GM19239 (cell line): ENCODE data around the gene EZH1.
"Not testable (repeated sequence)": the region's sequence is repeated elsewhere in the genome, so short reads cannot be mapped to it uniquely, and the experiment has no call there.

Source experiments
- DNase-seq: peaks from one replicate; pipeline ENCODE4 v3.0.0; 2011; ENCODE audit warnings: low spot score; ENCODE audit not compliant: insufficient read length
- FAIRE-seq: peaks from 2 replicates; lab custom pipeline; 2011; peaks lifted over from hg19 to GRCh38; lab: Jason Lieb, UNC

The EZH1 gene

DNA sequence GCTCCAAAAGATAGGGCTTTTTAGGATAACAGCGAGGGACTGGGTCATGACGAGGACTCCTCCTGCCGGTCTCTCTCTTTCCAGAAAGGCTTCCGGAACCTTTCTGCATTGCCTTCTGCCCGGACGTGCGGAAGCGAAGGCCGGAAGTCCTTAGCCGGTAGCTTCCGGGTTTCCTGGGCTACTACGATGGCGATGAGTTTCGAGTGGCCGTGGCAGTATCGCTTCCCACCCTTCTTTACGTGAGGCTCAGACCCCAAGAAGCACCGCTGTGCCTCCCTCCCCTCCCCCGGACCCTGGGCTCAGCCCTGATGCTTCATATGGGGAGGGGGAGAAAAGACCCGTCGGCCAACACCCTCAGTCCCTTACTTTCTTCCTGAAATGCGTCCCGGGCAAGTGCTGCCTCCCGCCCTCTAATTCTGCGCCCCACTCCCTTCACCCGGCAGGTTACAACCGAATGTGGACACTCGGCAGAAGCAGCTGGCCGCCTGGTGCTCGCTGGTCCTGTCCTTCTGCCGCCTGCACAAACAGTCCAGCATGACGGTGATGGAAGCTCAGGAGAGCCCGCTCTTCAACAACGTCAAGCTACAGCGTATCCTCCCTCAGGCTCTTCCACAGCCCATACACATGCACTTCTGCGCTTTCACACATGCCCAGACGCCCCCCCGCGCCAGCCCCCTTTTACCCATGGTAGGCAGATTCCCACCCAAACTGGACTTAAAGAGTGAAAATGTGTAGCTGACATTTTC is 28.6 kb upstream of the EZH1 start, which contains the start of gene VPS25:
TSS of gene VPS25 (plus strand) at position 160 of the 746 bp plus-strand sequence. CDS start at position 187, 27 bp downstream.
- peak; percentile 85 for DNase-seq
- FAIRE-seq = peak; percentile 93

DNA sequence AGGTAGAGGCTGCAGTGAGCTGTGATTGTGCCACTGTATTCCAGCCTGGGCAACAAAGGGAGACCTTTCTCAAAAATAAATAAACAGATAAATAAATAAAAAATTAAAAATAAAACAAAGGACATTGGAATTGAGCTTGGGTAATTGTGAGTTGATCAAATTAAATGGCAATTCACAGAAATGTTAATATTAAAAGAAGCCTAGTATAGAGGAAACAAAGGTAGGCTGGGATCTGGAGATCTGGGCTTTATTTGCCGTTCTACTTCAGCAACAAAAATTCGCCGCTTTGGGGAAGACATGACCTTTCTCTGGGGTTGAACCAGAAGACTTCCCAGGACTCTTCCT is 28.1 kb upstream of the EZH1 start:
- FAIRE-seq (no peak), DNase-seq (no peak)

DNA sequence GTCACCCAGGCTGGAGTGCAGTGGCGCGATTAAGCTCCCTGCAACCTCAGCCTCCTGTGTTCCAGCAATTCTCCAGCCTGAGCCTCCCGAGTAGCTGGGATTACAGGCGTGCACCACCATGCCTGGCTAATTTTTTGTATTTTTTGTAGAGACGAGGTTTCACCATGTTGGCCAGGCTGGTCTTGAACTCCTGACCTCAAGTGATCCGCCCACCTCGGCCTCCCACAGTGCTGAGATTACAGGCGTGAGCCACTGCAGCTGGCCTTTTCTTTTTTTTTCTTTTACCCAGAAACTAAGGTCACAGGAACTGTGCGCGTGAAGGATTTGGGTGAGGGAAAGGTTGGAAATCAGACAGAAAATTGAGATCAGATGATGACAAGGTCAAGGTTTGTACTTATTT is 25.1 kb upstream of the EZH1 start:
- not testable (repeated sequence) for DNase-seq, FAIRE-seq

DNA sequence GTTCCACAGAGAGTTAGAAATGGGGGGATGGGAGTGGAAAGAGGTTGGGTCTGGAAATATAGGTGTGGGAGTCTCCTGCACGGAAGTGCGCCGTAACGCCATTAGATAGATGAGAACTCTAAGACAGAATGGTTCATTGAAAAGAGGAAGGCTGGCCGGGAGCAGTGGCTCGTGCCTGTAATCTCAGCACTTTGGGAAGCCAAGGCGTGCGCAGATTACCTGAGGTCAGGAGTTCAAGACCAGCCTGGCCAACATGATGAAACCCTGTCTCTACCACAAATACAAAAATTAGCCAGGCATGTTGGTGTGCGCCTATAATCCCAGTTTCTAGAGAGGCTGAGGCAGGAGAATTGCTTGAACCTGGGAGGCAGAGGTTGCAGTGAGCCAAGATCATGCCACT is 23.2 kb upstream of the EZH1 start:
- not testable (repeated sequence) for FAIRE-seq

DNA sequence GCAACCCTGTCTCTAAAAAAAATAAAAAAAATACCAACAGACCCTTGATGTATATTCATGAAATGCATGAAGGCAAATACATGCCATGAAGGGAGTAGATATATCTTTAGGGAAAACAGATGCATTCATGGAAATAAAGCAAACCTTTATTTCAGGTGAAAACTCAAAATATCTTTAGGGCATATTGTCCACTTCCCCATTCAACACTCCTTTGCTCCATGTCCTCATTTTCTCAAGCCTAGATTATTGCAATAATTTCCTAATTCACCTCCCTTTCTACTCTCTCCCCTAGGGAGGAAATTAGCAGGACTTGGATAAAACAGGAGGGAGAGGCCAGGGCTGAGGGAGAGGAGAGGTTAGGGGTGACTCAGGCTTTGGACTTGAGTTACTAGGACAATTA is 22.7 kb upstream of the EZH1 start:
- DNase-seq = no peak
- no peak for FAIRE-seq

More for the DNA sequence above, 23.2 kb upstream of the EZH1 start:
- not testable (repeated sequence) for DNase-seq

DNA sequence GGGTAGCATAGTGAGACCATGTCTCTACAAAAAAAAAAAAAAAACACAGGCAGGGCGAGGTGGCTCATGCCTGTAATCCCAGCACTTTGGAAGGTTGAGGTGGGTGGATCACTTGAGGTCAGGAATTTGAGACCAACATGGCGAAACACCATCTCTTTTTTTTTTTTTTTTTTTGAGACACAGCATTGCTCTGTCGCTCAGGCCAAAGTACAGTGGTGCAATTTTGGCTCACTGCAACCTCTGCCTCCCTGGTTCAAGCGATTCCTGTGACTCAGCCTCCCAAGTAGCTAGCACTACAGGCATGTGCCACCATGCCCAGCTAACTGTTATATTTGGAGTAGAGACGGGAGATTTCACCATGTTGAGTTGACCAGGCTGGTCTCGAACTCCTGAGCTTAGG is 21.3 kb upstream of the EZH1 start:
- DNase-seq (no peak), FAIRE-seq (no peak)

DNA sequence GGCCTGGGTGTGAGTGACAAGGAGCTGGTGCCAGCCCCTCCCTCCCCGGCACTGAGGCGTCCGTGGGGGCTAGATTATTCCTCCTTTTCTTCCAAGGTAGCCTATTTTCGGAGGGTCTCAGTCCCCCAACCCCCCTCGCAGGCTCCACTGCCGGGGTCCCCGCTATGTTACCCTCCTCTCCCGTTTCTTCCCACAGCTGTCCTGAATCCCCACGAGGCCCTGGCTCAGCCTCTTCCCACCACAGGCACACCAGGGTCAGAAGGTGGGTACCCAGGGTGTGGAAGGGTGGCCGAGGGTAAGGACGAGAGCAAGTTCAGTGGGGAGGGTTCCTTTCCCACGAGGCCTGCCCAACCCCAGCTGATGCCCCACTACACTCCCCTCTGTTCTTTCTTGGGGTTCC is 16.8 kb upstream of the EZH1 start:
- DNase-seq (no peak), FAIRE-seq (no peak)

DNA sequence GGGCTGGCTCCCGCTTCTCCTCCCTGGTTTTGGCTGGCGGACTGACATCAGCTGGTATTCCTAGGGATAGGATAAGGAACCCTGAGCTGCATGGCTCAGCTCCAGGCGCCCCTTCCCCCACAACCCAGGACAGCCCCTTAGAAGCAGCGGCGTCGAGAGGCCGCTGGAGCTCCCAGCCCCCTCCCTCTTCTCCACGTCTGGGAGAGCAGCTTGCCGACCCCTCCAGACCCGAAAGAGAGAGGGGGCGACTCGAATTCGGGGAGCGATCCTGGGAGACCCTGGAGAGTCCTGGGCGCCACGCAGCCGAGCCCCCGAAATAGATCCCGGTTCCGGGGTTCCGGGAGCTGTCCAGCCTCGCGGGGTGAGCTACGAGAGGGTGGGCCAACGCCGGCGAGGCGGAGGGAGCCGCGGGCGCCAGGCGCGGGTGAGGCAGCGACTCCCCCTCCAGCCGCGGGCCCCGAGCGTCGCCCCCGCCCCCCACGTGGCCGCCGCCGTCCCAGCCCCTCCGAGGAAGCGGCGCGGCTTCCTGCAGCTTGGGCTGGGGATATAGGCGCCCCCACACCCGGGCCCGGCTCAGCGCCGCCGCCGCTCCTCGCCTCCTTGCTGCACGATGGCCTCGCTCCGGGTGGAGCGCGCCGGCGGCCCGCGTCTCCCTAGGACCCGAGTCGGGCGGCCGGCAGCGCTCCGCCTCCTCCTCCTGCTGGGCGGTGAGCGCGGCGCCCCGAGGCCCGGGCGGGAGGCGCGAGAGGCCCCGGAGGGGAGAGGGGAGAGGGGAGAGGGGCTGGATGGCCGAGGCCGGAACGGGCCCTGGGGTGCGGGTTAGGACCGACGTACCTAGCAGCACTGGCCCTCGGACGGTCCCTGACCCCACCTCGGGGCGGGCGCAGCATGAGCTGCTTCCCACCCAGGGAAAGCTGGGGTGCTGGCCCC is 16.1 kb upstream of the EZH1 start, which contains the start of gene RAMP2:
TSS of gene RAMP2 (plus strand) at position 576 of the 930 bp plus-strand sequence. CDS start at position 611, 35 bp downstream.
- DNase-seq = no peak
- no peak for FAIRE-seq

DNA sequence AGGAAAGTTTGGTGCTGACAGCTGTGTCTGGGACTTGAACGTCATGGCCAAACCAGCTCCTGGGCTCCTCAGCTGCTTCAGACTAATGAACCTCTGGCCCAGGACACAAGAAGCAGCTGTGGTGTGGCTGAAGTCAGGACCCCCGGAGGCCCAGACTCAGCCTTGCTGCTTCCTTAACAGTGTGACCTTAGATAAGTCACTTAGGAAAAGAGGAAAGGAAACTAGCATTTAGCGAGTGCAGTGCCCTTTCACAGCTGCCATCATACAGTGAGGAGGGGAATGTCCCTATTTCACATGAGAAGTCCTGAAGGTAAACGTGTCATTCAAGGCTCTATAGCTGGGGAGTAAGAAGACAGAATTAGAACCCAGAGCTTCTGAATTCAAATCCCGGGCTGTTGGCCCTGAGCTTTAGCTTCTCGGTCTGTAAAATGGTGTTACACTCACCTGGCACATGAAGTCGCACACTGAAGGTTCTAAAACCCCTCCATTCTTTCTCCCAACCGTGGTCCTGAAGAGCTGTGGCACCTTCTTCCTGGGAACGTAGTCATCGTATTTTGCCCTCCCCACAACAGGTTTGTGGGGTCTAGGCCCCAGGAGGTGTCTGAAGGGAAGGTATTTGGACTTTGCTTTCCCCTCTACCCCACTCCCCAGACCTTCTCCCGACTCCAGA is 15.3 kb upstream of the EZH1 start:
- peak; percentile 88 for FAIRE-seq
- DNase-seq = no peak

DNA sequence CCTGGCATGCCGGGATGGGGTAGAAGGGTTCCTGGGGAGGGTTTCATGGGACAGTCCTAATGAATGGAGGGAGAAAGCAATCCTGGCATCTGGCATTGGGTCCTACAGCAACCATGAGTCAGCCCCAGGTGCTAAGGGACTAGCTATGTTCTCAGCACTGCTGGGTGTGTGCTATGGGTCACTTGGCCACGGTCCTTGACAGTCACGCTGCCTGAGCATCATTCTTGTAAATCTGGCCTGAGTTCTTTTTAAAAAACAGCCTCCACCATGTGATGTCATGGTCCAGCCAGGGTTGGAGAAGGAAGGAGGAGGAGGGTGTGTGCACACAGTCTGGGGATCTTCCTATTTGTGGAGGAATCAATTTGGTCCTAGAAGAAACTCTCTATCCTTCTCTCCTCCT is 9.9 kb upstream of the EZH1 start:
- FAIRE-seq (no peak), DNase-seq (no peak)

DNA sequence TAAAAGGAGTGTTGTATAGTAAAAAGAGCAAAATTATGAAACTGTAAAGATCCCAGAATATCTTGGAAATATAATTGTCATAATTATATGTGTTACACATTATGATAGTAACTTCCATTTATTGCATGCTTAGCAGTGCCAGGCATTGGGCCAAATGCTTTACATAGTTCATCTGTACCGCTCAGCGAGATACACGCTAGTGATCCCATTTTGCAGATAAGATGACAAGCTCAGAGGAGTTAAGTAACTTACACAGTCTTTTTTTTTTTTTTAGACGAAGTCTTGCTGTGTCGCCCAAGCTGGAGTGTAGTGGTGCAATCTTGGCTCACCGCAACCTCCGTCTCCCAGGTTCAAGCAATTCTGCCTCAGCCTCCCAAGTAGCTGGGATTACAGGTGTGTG is 6.8 kb upstream of the EZH1 start:
- FAIRE-seq (no peak), DNase-seq (no peak)

DNA sequence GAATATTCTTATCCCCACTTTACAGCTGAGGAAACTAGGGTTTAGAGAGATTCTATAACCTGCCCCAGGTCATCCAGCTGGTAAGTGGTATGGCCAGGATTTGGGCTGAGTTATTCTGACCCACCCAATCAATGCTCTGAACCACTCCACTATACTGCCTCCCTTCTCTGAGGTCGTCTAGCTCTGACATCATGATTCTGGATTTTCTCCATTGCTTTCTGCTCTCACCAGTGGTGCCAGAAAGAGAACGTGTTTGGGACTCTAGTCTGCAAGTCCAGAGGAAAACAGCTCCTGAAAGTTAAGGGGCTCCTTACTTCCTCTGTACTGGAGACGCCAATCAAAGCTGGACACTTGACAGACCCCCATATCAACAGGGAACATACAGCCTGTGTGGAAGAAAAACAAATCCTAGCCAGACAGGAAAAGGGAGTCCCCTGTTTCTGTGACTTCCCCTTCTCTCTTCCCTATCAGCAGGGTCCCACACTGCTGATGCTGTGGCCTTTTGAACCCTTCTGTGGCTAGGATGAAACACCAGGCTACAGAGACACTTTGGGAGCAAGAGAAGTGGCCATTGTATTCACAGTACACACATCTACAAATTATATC is 6.0 kb upstream of the EZH1 start:
- no peak for FAIRE-seq
- DNase-seq = no peak

DNA sequence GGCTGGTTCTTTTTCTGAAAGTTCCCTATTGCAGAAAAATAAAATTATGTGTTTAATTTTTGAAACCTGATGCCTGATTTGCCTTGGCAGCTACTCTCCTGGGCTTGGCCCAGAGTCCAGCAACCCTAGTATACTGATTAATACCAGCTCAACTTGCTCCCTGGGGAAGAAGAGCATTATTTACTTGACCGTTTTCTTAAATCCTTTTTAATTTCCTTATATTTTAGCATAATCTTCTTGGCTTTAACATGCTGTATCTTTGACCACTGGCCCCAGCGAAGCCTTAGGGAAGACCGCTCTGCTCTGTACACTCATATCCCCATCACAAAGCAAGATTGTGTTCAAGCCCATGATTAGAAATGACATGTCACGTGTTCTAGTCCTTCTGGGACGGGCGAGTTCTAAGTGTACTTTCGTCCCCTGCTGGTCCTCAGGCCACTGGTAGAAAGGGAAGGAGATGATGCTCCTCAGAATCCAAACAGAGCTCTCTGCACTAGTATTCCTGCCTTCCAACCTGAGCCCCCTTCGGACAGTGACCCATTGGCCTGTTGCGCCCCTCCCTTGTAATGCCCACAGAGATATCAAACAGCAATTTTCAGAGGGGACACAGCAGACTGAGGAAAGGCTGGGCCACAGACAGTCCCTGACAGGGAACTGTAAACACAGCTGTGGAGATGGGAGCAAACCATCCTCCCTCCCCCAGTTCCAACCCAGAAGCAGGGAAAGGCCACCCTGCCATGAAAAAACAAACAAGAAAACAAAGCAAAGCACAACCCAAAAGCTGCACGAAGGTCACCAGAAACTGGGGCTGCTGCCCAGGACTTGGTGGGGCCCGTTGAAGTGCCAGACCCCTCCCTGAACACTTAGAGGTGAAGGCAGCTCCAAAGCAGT is 4.3 kb upstream of the EZH1 start:
- DNase-seq (no peak), FAIRE-seq (no peak)

DNA sequence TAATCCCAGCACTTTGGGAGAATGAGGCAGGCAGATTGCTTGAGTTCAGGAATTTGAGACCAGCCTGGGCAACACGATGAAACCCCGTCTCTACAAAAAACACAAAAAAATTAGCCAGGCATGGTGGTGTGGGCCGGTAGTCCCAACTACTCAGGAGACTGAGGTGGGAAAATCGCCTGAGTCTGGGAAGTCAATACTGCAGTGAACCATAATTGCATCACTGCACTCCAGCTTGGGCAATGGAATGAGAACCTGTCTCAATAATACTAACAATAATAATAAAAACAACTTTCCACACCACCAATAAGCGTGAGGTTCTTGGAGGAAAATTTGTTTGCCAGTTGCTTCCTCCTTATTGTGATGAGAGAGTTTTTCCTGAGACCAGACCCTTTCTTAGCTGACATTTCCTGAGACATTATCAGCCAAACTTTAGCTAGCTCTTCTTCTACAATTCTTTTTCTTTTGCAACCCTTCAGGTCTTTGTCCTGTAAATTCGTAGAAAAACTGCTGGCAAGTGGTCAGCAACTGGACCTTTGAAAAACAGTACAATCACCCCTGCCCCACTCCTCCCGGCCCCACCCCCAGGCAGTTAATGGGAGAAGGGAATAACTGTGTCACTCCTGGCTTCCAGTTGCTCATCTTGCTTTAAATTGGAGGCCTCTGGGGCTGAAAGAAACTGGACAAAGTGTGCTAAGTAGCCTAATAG is 3.5 kb upstream of the EZH1 start:
- DNase-seq = no peak
- FAIRE-seq = no peak

DNA sequence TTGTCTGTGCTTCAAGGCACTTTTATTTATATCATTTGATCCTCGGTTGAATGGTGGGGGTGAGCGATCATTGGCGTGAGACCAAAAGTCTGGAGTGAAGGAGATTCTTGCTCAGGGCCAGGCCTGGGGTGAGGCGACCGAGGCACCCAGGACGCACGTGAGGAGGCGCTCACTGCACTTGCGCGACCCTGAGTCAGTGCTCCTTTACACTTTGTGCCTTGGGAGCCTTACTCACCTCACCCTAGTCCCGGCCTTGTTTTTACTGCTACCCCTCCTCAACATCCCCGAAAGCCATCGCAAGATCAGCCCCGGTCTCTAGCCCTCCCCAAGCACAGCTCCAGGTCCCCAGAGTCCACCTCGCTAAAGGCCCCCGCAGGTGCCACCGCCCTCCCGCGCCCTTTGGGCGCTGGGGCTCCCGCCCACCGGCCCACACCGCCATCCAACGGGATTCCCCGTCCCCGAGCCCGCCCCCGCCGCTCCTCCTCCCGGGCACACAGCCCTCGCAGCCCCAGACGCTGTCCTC is 496 bp downstream of the EZH1 start:
- DNase-seq = peak; percentile 45
- FAIRE-seq = no peak

DNA sequence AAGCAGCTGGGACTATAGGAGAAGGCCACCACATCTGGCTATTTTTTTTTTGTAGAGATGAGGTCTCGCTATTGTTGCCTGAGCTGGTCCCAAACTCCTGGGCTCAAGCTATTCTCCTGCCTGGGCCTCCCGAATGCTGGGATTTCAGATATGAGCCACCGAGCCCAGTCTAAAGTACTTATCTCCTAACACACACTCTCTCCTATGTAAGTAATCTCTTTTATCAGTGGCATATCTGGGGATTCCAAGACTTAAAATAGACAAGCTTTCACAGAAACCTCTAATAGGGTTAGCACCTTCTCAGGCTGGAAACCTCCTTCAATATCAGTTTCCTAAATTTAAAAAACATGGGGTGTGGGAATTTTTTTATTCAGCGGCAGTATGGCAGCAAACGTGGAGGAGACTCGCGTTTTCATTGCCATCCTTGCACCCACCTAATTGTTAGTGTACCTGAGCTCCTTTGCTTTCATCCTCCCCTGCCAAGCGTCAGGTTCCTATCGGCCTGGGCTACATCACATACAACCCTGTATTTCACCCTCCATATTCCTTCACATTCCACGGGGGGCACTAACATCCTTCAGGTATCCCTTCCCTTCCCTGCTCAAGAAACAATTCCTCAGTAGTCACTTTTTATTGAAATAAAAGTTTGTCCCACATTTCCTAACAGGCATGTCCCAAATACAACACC is 1.1 kb downstream of the EZH1 start:
- DNase-seq (no peak), FAIRE-seq (peak; percentile 76)

DNA sequence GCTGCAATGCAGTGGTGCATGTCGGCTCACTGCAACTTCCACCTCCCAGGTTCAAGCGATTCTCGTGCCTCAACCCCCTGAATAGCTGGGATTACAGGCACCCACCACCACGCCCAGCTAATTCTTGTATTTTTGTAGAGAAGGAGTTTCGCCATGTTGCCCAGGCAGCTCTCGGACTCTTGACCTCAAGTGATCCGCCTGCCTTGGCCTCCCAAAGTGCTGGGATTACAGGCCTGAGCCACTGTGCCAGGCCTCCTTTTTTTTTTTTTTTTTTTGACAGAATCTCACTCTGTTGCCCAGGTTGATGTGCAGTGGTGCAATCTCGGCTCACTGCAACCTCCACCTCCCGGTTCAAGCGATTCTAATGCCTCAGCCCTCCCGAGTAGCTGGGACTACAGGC is 1.9 kb downstream of the EZH1 start:
- DNase-seq, FAIRE-seq: not testable (repeated sequence)

DNA sequence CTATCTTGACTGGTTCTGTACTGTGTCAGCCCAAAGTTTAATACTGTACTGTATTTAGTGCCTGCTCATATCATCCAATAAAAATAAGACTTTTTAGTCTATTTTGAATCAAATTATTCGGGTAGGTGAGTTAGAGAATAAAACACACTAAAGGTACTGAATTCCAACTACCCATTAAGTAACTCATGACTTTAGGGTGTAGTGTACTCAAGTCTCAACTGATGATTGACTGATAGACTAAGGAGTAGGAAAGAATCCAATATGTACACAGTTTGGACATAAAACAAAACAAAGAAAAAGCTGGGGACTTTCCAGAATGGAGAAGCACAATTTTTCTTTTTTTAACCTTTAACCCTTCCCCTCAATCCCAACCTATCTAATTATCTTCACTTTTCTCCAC is 4.1 kb downstream of the EZH1 start:
- FAIRE-seq (no peak), DNase-seq (no peak)
